Endothelial cell of umbilical vein (primary cell): ENCODE measurements around the gene BUD13. TPM values are rescaled to one million over a fixed set of nuclear protein-coding genes. Genes with fewer than 3 reads are reported as not detected.
A peak's percentile ranks its signal among the peaks of the same experiment; 100 is the strongest.

ENCODE experiments used
- BruUV-seq: library from RNA; stranded (reverse); fragments of 400-500 nt; replicated peaks from 2 replicates; lab custom pipeline; 2021; lab: Mats Ljungman, UMichigan
- CTCF ChIA-PET: fragments of 300-600, 350-600 bp; sonication (Branson Sonifier 250); formaldehyde crosslinking; loops from one replicate; lab custom pipeline; 2021; ENCODE audit warnings: antibody characterized with exemption, inconsistent platforms; lab: Charles Lee
- POLR2A ChIA-PET: fragments of 300-600, 350-600 bp; sonication (Branson Sonifier 250); formaldehyde crosslinking; loops from one replicate; lab custom pipeline; 2021; ENCODE audit warnings: antibody characterized with exemption, inconsistent platforms; lab: Charles Lee
- DNase-seq: peaks from one replicate; pipeline ENCODE4 v3.0.0-alpha.2; 2011; ENCODE audit warnings: low read depth, low spot score
- FAIRE-seq: peaks from 2 replicates; lab custom pipeline; 2011; peaks lifted over from hg19 to GRCh38; lab: Jason Lieb, UNC
- H2AFZ ChIP-seq: 2 replicates; pipeline ENCODE4 v1.6.0; 2012; ENCODE audit warnings: low read depth, low read length, control low read depth, inconsistent platforms
- H3K27ac ChIP-seq: 2 replicates; pipeline ENCODE4 v1.5.1; 2011; ENCODE audit warnings: low read depth, mild to moderate bottlenecking, control low read depth, low read length, moderate library complexity; ENCODE audit not compliant: insufficient read depth
- H3K27me3 ChIP-seq, 2 experiments: 2 replicates each; pipeline versions ENCODE4 v1.6.0 to v1.6.1; 2011; ENCODE audit warnings: low read length in 2 of 2, mixed read lengths in 1 of 2; ENCODE audit not compliant: control insufficient read depth in 2 of 2, insufficient read depth in 2 of 2
- H3K36me3 ChIP-seq, 2 experiments: 2 replicates in 1 of 2; 3 replicates in 1 of 2; pipeline ENCODE4 v1.5.1; 2011; ENCODE audit warnings: low read length in 2 of 2, mild to moderate bottlenecking in 1 of 2, moderate library complexity in 1 of 2; ENCODE audit not compliant: control insufficient read depth in 2 of 2, insufficient read depth in 2 of 2; ENCODE audit errors: extremely low read depth in 1 of 2
- H3K4me1 ChIP-seq: 3 replicates; pipeline ENCODE4 v1.5.1; 2011; ENCODE audit warnings: mild to moderate bottlenecking, low read length; ENCODE audit not compliant: control insufficient read depth, insufficient read depth; ENCODE audit errors: extremely low read depth
- H3K4me2 ChIP-seq: 2 replicates; pipeline ENCODE4 v1.6.1; 2011; ENCODE audit warnings: low read length, control low read depth, mixed read lengths; ENCODE audit not compliant: insufficient read depth
- H3K4me3 ChIP-seq, 3 experiments: fragments of 200-600 bp in 1 of 3; sonication (generic), shearing (Covaris generic) in 1 of 3; replicated peaks in 1 of 3; 2 replicates each; pipeline ENCODE4 v1.5.1; 2011 to 2016; ENCODE audit warnings: control low read depth in 3 of 3, low read length in 3 of 3, mild to moderate bottlenecking in 2 of 3, inconsistent platforms in 1 of 3, low read depth in 1 of 3, moderate library complexity in 1 of 3; ENCODE audit not compliant: insufficient read depth in 1 of 3
- H3K79me2 ChIP-seq: 2 replicates; pipeline ENCODE4 v1.6.0; 2012; ENCODE audit warnings: low read length, inconsistent platforms; ENCODE audit not compliant: control insufficient read depth, insufficient read depth
- H3K9ac ChIP-seq: replicated peaks from 2 replicates; pipeline ENCODE3; 2011; ENCODE audit warnings: low read length, control low read depth; ENCODE audit not compliant: insufficient read depth; ENCODE audit errors: extremely low read depth
- H3K9me1 ChIP-seq: replicated peaks from 3 replicates; pipeline ENCODE4 v1.6.0; 2011; ENCODE audit warnings: mild to moderate bottlenecking, low read length; ENCODE audit not compliant: control insufficient read depth, insufficient read depth; ENCODE audit errors: extremely low read depth
- H3K9me3 ChIP-seq: replicated peaks from 2 replicates; pipeline ENCODE4 v1.5.1; 2012; ENCODE audit warnings: low read length, inconsistent platforms; ENCODE audit not compliant: control insufficient read depth, insufficient read depth
- H4K20me1 ChIP-seq: replicated peaks from 2 replicates; pipeline ENCODE3; 2011; ENCODE audit warnings: mild to moderate bottlenecking, low read length; ENCODE audit not compliant: control insufficient read depth, insufficient read depth; ENCODE audit errors: extremely low read depth
- CTCF ChIP-seq, 2 donors: IDR thresholded peaks; 1 replicate in 1 of 2; 2 replicates in 1 of 2; pipeline ENCODE4 v1.5.1; 2011; ENCODE audit warnings: low read length in 2 of 2, mild to moderate bottlenecking in 2 of 2, moderate library complexity in 2 of 2, control low read depth in 1 of 2, inconsistent platforms in 1 of 2, low read depth in 1 of 2; ENCODE audit not compliant: insufficient read depth in 1 of 2; ENCODE audit errors: extremely low read depth in 1 of 2
- EZH2 ChIP-seq: IDR thresholded peaks from 2 replicates; pipeline ENCODE4 v1.6.1; 2012; ENCODE audit warnings: borderline replicate concordance, low read depth, mild to moderate bottlenecking, moderate library complexity, low read length, inconsistent platforms; ENCODE audit not compliant: severe bottlenecking
- FOS ChIP-seq: IDR thresholded peaks from 2 replicates; pipeline ENCODE4 v1.6.1; 2011; ENCODE audit warnings: mild to moderate bottlenecking, low read length, moderate library complexity, borderline replicate concordance; ENCODE audit not compliant: insufficient read depth
- GATA2 ChIP-seq: IDR thresholded peaks from 2 replicates; pipeline ENCODE4 v1.7.0; 2011; ENCODE audit warnings: low read depth, mild to moderate bottlenecking, moderate library complexity, mixed read lengths, low read length; ENCODE audit not compliant: insufficient read length, insufficient read depth
- JUN ChIP-seq: IDR thresholded peaks from 2 replicates; pipeline ENCODE4 v1.6.1; 2011; ENCODE audit warnings: borderline replicate concordance, low read depth; ENCODE audit not compliant: insufficient read length, insufficient read depth
- MAX ChIP-seq: IDR thresholded peaks from 2 replicates; pipeline ENCODE4 v1.6.1; 2011; ENCODE audit not compliant: insufficient read depth, insufficient read length
- MYC ChIP-seq: IDR thresholded peaks from one replicate; pipeline ENCODE4 v1.6.1; 2011; ENCODE audit warnings: mild to moderate bottlenecking, low read depth, low read length
- POLR2A ChIP-seq: IDR thresholded peaks from 2 replicates; pipeline ENCODE4 v1.6.1; 2012; ENCODE audit warnings: low read depth, mild to moderate bottlenecking, control low read depth, low read length
- POLR2AphosphoS5 ChIP-seq: IDR thresholded peaks from 2 replicates; pipeline ENCODE4 v1.6.1; 2012; ENCODE audit warnings: low read depth, mild to moderate bottlenecking, control low read depth, low read length, moderate library complexity; ENCODE audit not compliant: insufficient read depth
- dilution Hi-C: fragments of 300-500 bp; cut with MboI; formaldehyde crosslinking; loops from one replicate; pipeline ENCODE4 v1.15.0; 2019; ENCODE audit warnings: low sequenced_read_pairs; ENCODE audit not compliant: extremely low pct_ligation_motif_present
- intact Hi-C: fragments of 100-400 bp; cut with micrococcal nuclease; formaldehyde crosslinking; loops from one replicate; pipeline ENCODE4 v1.10.0; 2022
- polyA plus RNA-seq, 4 experiments: library from polyadenylated mRNA; depleted of rRNA in 3 of 4; stranded (reverse) in 3 of 4; unstranded in 1 of 4; fragments of >200 nt; gene quantifications; 2 replicates each; pipeline versions ENCODE4 v1.2.1 to v1.2.3, GENCODE V29; 2011 to 2012; ENCODE audit warnings: missing spikeins in 1 of 4
- total RNA-seq: library from RNA; stranded (reverse); gene quantifications from 2 replicates; pipeline ENCODE4 v1.2.3, GENCODE V29; 2021

The BUD13 gene
- total and polyA plus RNA-seq, 2 donors (not counting 3 experiments of a cell fraction or from before 2014, with no cell fraction given): 18.8 to 21.8 TPM

- POLR2A ChIA-PET: no interaction called here
- intact Hi-C loops: no loop called here
These were observed 22.6 kb downstream of the BUD13 start for GRCh38 chr11:116750070-116750718.

GRCh38 chr11:116742104-116742503 lies 30.7 kb downstream of the BUD13 start:
- Histone ChIP-seq H3K9me1 (no peaks in the 10 kb centered on the region), H3K4me2 (no peak overlapping the region), H3K27me3 (no peaks in the 10 kb centered on the region), H3K9ac (no peak overlapping the region), H3K36me3 (no peaks in the 10 kb centered on the region), H3K79me2 (no peaks in the 10 kb centered on the region), H3K4me1 (peaks cover 11% of the 10 kb centered on the region), H3K4me3 (no peak overlapping the region), H2AFZ (no peak overlapping the region), H3K9me3 (no peaks in the 10 kb centered on the region), H3K27ac (no peak overlapping the region), H4K20me1 (no peaks in the 10 kb centered on the region)
- no TSS peak for BruUV-seq
- ChIA-PET CTCF (interaction anchor here (1.3 to 4.6 kb wide), 7 partner anchors 10 to 484 kb away, joined by 4 to 67 read pairs (median 7); partner anchors contain the start of genes APOA5 and PAFAH1B2), POLR2A (no interaction called here)
- intact Hi-C loops (loop anchor here (1.0 kb wide), 1 partner anchor 10 kb away; no protein-coding TSS in a partner anchor), dilution Hi-C loops (no loop called here)
- no peak for TF ChIP-seq JUN
- TF ChIP-seq MYC: no peak
- TF ChIP-seq POLR2A: no peak
- no peak for TF ChIP-seq EZH2
- no peak for TF ChIP-seq CTCF (IDR thresholded peaks at IDR 0.05; ENCODE audit: extremely low read depth in 1 of 2, insufficient read depth in 1 of 2, low read depth in 1 of 2, low read length in 2 of 2)
- no peak for TF ChIP-seq MAX
- TF ChIP-seq POLR2AphosphoS5: no peak
- TF ChIP-seq FOS: peak; percentile 62
- TF ChIP-seq GATA2: peak; percentile 68
- peak; percentile 34 for DNase-seq
- peak; percentile 62 for FAIRE-seq

More at GRCh38 chr11:116750070-116750718, 22.6 kb downstream of the BUD13 start:
- Histone ChIP-seq H3K9me3 (no peaks in the 10 kb centered on the region), H3K27me3 (no peaks in the 10 kb centered on the region), H3K4me3 (no peak overlapping the region), H3K9ac (no peak overlapping the region), H3K4me1 (peaks cover 14% of the 10 kb centered on the region), H4K20me1 (no peaks in the 10 kb centered on the region), H3K79me2 (no peaks in the 10 kb centered on the region), H3K36me3 (peaks cover 0 to 14% of the 10 kb centered on the region in 2 experiments), H3K4me2 (no peak overlapping the region), H3K27ac (no peak overlapping the region), H2AFZ (no peak overlapping the region), H3K9me1 (no peaks in the 10 kb centered on the region)
- DNase-seq (no peak), FAIRE-seq (no peak)
- CTCF ChIA-PET: interaction anchor here (0.6 kb wide), 1 partner anchor 8 kb away, joined by 3 read pairs; no protein-coding TSS in a partner anchor
- no peak for TF ChIP-seq MYC
- no peak for TF ChIP-seq GATA2
- dilution Hi-C loops: no loop called here
- BruUV-seq: no TSS peak
